ENCODE measurements around the gene HIVEP3. TPM values are rescaled to one million over a fixed set of nuclear protein-coding genes. Genes with fewer than 3 reads are reported as not detected.

HIVEP3 gene
- total RNA-seq, 1 experiment from 2014 or later = 0.32 TPM

- in situ Hi-C loops (cut with HindIII; ENCODE audit: low pct_unique_long_range_greater_than_20kb, low sequenced_read_pairs) = no loop called here
- no peak for DNase-seq (ENCODE audit: low read depth, low spot score)
Measured at GRCh38 chr1:41622859-41623732, 295.6 kb downstream of the HIVEP3 start.

GRCh38 chr1:41622402-41622801 is 296.3 kb downstream of the HIVEP3 start:
- in situ Hi-C loops (cut with HindIII; ENCODE audit: low pct_unique_long_range_greater_than_20kb, low sequenced_read_pairs) = no loop called here
- DNase-seq (ENCODE audit: low read depth, low spot score) = no peak

DNA sequence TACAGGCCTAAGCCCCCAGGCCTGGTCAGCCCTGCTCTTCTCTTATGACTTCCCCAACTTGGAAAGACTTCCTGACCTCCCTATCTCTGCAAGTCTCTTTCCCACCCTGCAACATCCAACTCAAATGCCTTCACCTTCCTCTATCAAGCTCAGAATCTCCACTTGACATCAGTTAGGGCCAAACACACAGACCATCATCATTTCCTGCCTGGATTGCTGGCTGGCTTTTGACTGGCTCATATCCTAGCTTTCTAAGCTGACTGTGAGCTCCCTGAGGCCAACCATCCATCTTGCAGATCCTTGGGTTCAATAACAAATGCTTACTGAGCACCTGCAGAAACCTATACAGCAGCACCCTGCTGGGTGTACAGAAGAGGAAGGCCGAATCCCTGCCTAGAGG is 296.9 kb downstream of the HIVEP3 start:
- in situ Hi-C loops (cut with HindIII; ENCODE audit: low pct_unique_long_range_greater_than_20kb, low sequenced_read_pairs) = no loop called here
- no peak for DNase-seq (ENCODE audit: low read depth, low spot score)

DNA sequence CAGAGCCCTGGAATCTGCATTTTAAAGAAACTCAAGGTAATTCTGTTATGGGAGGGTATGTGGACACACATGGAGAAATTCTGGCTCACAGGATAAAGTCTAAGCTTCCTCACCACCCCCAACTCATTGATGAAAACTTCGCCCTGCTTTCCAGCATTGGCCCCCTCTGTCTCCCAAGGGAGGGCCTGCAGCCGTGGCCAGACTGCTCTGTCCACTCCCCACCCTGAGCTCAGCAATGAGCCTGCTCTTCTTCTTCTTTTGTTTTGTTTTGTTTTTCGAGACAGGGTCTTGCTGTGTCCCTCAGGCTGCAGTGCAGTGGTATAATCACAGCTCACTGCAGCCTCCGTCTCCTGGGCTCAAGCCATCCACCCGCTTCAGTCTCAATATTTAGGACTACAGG is 297.5 kb downstream of the HIVEP3 start:
- no peak for DNase-seq (ENCODE audit: low read depth, low spot score)
- in situ Hi-C loops (cut with HindIII; ENCODE audit: low pct_unique_long_range_greater_than_20kb, low sequenced_read_pairs) = no loop called here

DNA sequence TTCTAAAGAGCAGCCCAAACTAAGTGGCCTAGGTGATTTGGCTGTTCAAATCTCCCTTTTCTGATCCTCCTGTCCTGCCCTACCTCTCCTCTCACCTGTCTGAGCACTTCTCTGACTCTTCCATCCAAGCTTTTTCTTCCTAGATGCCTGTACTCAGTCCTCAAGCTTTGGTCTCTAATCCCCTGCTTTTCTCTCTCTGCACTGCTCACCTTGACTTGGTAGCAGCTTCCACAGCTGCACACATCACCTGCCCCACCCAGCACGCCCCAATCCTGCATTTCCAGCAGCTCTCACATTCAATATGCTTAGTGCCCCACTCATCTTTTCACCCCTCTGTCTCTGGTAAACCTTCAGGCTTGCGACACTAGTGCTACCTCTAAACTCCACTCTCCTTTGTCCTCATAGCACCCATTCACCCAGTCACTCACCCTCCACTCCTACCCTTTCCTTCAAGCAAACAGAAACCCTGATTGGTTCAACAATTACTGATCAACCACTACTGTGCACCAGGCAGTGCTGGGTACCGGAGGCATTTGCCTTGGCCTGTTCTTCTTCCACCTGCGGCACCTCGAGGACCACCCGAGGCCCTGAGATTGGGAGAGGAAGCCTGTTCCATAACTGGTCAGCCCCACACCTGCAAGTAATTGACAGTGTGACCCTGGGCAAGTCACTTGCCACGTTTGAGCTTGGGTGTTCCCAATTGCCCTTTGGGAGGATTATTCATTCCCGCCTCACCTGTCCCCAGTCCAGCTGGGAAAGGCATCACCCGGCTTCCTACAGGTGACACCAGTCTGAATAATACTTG is 298.2 kb downstream of the HIVEP3 start:
- in situ Hi-C loops (cut with HindIII; ENCODE audit: low pct_unique_long_range_greater_than_20kb, low sequenced_read_pairs) = no loop called here
- DNase-seq (ENCODE audit: low read depth, low spot score) = no peak

DNA sequence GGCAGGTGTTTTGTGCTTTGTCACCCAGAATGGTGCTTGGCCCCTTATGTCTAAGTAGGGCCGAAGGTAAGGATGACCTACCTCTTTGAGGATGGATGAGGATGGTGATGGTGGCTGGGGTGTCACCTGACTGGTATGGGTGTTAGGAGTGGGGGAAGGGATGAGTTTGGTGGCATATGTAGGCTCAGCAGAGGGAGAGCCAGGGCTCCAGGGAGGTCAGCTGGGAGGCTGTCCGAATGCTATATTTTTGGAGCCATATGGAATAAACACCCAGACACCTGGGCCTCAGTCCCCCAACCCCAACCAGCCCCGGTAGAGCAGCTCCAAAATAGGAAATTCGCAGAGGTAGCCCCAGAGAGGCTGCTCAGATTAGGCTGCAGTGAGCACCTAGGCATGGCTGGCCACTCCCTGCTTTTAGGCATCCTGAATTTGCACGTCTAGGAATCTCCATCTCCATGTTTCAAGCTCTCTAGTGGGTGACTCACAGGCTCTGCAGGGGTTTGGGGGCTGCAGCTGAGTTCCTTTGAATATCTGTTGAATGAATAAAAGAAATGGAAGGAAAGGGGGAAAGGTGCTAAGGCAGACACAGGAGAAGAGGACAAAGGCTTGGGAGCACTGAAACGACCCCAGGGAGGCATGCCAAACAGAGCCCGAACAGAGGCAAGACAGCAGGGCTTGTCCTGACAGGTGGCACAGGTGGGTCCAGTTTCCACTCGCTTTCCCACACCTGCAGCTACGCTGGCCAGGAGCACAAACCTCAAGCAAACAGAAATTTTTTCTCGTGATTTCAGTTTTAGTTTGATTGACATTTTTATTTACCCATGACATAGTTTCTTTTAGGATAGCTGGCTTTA is 299.0 kb downstream of the HIVEP3 start:
- DNase-seq (ENCODE audit: low read depth, low spot score) = no peak
- in situ Hi-C loops (cut with HindIII; ENCODE audit: low pct_unique_long_range_greater_than_20kb, low sequenced_read_pairs) = no loop called here

DNA sequence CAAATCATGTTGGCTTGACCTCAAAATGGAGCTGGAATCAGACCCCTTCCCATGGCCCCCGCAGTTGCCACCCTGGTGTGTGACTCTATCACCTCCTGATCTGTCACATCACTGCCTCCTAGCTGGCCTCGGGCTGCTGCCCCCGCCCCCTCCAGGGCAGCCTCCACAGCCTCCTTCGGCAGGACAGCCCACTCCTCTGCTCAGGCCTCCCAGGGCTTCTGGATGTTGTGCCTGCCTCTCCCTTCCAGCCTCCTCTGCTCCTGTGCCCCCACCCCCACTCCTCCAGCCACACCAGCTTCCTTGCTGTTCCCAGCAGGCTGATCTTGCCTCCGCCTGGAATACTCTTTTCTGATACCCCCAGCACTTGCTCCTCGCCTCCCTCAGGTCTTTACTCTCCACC is 299.9 kb downstream of the HIVEP3 start:
- in situ Hi-C loops (cut with HindIII; ENCODE audit: low pct_unique_long_range_greater_than_20kb, low sequenced_read_pairs) = no loop called here
- DNase-seq (ENCODE audit: low read depth, low spot score) = no peak

GRCh38 chr1:41618066-41618825 is 300.5 kb downstream of the HIVEP3 start:
- in situ Hi-C loops (cut with HindIII; ENCODE audit: low pct_unique_long_range_greater_than_20kb, low sequenced_read_pairs) = no loop called here
- DNase-seq (ENCODE audit: low read depth, low spot score) = peak; percentile 51

DNA sequence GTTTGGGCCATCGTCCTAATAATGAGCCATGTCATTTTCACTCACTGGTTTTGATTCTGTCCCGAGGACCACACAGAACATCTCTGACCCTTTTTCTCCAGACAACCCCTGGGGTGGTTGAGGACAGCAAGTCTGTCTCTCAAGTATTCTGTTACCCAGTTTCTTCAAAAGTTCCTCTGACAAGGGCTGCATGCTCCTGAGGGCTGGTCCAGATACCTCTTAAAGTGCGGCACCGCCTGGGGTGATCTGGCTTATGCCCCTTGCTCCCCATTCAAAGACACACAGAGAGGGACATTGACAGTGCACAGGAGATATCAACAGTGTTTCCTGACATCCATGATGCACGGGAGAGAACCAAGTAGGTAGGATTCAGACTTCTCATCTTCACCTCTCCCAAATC is 301.4 kb downstream of the HIVEP3 start:
- DNase-seq (ENCODE audit: low read depth, low spot score) = no peak
- in situ Hi-C loops (cut with HindIII; ENCODE audit: low pct_unique_long_range_greater_than_20kb, low sequenced_read_pairs) = no loop called here

GRCh38 chr1:41616563-41616962 is 302.2 kb downstream of the HIVEP3 start:
- no peak for DNase-seq (ENCODE audit: low read depth, low spot score)
- in situ Hi-C loops (cut with HindIII; ENCODE audit: low pct_unique_long_range_greater_than_20kb, low sequenced_read_pairs) = no loop called here

DNA sequence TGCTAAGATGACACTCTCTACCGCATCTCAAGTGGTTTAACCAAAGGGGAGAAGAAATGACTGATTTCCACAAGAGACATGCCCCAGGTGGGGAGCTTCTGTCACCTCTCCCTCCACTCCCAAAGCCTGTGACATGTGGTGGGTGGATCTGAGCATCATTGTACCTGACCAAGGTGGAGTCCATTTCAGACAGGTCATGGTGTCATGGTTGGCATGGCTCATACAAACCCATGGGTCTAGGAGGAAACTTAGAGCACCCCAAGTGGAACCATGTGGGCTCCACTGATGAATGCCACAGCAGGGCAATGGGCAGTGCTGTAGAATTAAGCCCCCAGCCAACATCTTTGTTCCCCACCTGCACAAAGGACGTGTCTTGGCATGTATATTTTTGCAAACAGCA is 302.7 kb downstream of the HIVEP3 start:
- no peak for DNase-seq (ENCODE audit: low read depth, low spot score)
- in situ Hi-C loops (cut with HindIII; ENCODE audit: low pct_unique_long_range_greater_than_20kb, low sequenced_read_pairs) = no loop called here

- DNase-seq (ENCODE audit: low read depth, low spot score) = no peak
- in situ Hi-C loops (cut with HindIII; ENCODE audit: low pct_unique_long_range_greater_than_20kb, low sequenced_read_pairs) = no loop called here
Measured at GRCh38 chr1:41615316-41615715, 303.4 kb downstream of the HIVEP3 start.

GRCh38 chr1:41614818-41615217 is 303.9 kb downstream of the HIVEP3 start:
- in situ Hi-C loops (cut with HindIII; ENCODE audit: low pct_unique_long_range_greater_than_20kb, low sequenced_read_pairs) = no loop called here
- no peak for DNase-seq (ENCODE audit: low read depth, low spot score)

DNA sequence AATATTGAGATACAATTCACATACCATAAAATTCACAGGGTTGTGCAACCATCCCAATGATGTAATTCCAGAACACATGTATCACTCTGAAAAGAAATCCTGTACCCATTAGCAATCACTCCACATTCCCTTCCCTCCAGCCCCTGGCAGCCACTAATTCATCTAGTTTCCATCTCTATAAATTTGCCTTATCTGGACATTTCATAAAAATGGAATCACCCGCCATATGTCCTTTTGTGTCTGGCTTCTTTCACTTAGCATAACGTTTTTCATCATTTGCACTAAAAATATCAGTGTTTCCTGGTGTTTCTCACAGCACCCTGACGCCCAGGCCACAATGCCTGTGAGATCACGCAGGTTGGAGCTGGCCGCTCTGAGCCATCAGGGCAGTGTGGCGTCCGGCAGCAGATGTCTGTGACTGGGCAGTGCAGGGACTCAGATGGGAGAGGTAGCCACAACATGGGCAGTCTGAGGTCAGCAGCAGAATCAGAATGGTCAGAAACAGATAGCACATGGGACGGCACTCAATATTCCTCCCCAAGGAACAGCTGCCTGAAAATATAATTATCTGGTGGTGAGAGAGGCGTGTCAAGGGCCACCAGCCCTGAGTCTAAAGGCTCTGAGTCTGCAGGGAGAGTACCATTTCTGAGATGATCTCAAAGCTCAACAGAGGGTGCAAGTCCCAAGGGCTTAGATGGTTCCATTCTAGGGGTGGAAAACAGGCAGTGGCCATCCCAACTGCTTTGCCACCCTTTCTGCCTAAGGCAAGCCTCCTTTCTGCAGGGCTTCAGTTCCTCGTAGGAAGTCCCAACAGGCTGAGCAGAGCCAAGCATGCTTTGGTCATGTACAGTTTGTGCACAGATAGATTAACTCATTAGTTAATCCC is 304.8 kb downstream of the HIVEP3 start:
- no peak for DNase-seq (ENCODE audit: low read depth, low spot score)
- in situ Hi-C loops (cut with HindIII; ENCODE audit: low pct_unique_long_range_greater_than_20kb, low sequenced_read_pairs) = no loop called here

- in situ Hi-C loops (cut with HindIII; ENCODE audit: low pct_unique_long_range_greater_than_20kb, low sequenced_read_pairs) = no loop called here
Measured at GRCh38 chr1:41612953-41613352, 305.8 kb downstream of the HIVEP3 start.

GRCh38 chr1:41611932-41612450 is 306.7 kb downstream of the HIVEP3 start:
- in situ Hi-C loops (cut with HindIII; ENCODE audit: low pct_unique_long_range_greater_than_20kb, low sequenced_read_pairs) = no loop called here
- DNase-seq (ENCODE audit: low read depth, low spot score) = no peak

More at GRCh38 chr1:41612953-41613352, 305.8 kb downstream of the HIVEP3 start:
- no peak for DNase-seq (ENCODE audit: low read depth, low spot score)
